Effector memory CD4-positive, alpha-beta T cell (primary cell): Measurements from ENCODE around the gene CCDC142.

Experiments used
- DNase-seq, 3 donors: peaks; one replicate each; pipeline ENCODE4 v3.0.0-alpha.2; 2020
- H3K27ac ChIP-seq: 2 replicates; pipeline ENCODE4 v1.7.0; 2013; ENCODE audit warnings: mild to moderate bottlenecking, low read length, moderate library complexity; ENCODE audit not compliant: insufficient read depth, poor library complexity, severe bottlenecking
- H3K27me3 ChIP-seq: replicated peaks from 2 replicates; pipeline ENCODE4 v1.7.0; 2013; ENCODE audit warnings: mild to moderate bottlenecking, low read length; ENCODE audit not compliant: insufficient read depth, control insufficient read depth, poor library complexity, severe bottlenecking
- H3K36me3 ChIP-seq: 2 replicates; pipeline ENCODE4 v1.7.0; 2013; ENCODE audit warnings: mild to moderate bottlenecking, low read length, moderate library complexity; ENCODE audit not compliant: control insufficient read depth, insufficient read depth
- H3K4me1 ChIP-seq: 2 replicates; pipeline ENCODE4 v1.7.0; 2013; ENCODE audit warnings: low read length, mild to moderate bottlenecking; ENCODE audit not compliant: control insufficient read depth, insufficient read depth, poor library complexity, severe bottlenecking
- H3K4me3 ChIP-seq: 2 replicates; pipeline ENCODE4 v1.7.0; 2013; ENCODE audit warnings: low read length, low read depth, mild to moderate bottlenecking; ENCODE audit not compliant: insufficient read depth, poor library complexity, severe bottlenecking
- H3K9me3 ChIP-seq: 2 replicates; pipeline ENCODE4 v1.7.0; 2013; ENCODE audit warnings: mild to moderate bottlenecking, low read length, moderate library complexity; ENCODE audit not compliant: control insufficient read depth

The CCDC142 gene

GRCh38 chr2:74428675-74429074, 54.1 kb downstream of the CCDC142 start:
- no peaks in the 10 kb centered on the region for H3K27me3 ChIP-seq
- DNase-seq: no peak
- H3K4me3 ChIP-seq: no peak overlapping the region
- H3K27ac ChIP-seq: no peak overlapping the region
- H3K36me3 ChIP-seq: peaks cover 10% of the 10 kb centered on the region
- no peaks in the 10 kb centered on the region for H3K4me1 ChIP-seq
- no peaks in the 10 kb centered on the region for H3K9me3 ChIP-seq

GRCh38 chr2:74427551-74427950, 55.2 kb downstream of the CCDC142 start:
- Histone ChIP-seq H3K36me3 (peaks cover 10% of the 10 kb centered on the region), H3K4me1 (no peaks in the 10 kb centered on the region), H3K27me3 (no peaks in the 10 kb centered on the region), H3K9me3 (no peaks in the 10 kb centered on the region), H3K4me3 (no peak overlapping the region), H3K27ac (no peak overlapping the region)
- DNase-seq: no peak

GRCh38 chr2:74426181-74426758, 56.5 kb downstream of the CCDC142 start:
- no peaks in the 10 kb centered on the region for H3K27me3 ChIP-seq
- H3K4me1 ChIP-seq: peaks cover 10% of the 10 kb centered on the region
- no peak overlapping the region for H3K4me3 ChIP-seq
- no peaks in the 10 kb centered on the region for H3K9me3 ChIP-seq
- H3K27ac ChIP-seq: no peak overlapping the region
- H3K36me3 ChIP-seq: peaks cover 10% of the 10 kb centered on the region
- no peak for DNase-seq

GRCh38 chr2:74425523-74425922, 57.3 kb downstream of the CCDC142 start:
- peaks cover 12% of the 10 kb centered on the region for H3K4me1 ChIP-seq
- no peaks in the 10 kb centered on the region for H3K27me3 ChIP-seq
- peaks cover 10% of the 10 kb centered on the region for H3K36me3 ChIP-seq
- H3K27ac ChIP-seq: no peak overlapping the region
- no peak for DNase-seq
- no peak overlapping the region for H3K4me3 ChIP-seq
- H3K9me3 ChIP-seq: no peaks in the 10 kb centered on the region

GRCh38 chr2:74424995-74425406, 57.8 kb downstream of the CCDC142 start:
- no peaks in the 10 kb centered on the region for H3K27me3 ChIP-seq
- H3K4me1 ChIP-seq: peaks cover 12% of the 10 kb centered on the region
- no peak overlapping the region for H3K4me3 ChIP-seq
- no peak overlapping the region for H3K27ac ChIP-seq
- H3K9me3 ChIP-seq: no peaks in the 10 kb centered on the region
- DNase-seq: no peak
- peaks cover 10% of the 10 kb centered on the region for H3K36me3 ChIP-seq

- H3K36me3 ChIP-seq: peaks cover 10% of the 10 kb centered on the region
- H3K9me3 ChIP-seq: no peaks in the 10 kb centered on the region
- no peak overlapping the region for H3K4me3 ChIP-seq
- no peaks in the 10 kb centered on the region for H3K27me3 ChIP-seq
- DNase-seq: no peak
- no peak overlapping the region for H3K27ac ChIP-seq
- H3K4me1 ChIP-seq: peaks cover 12% of the 10 kb centered on the region
Observed at GRCh38 chr2:74424139-74424992, 58.4 kb downstream of the CCDC142 start.
